Endothelial cell (in vitro differentiated cells): Measurements from ENCODE around the gene VWA2. TPM values are rescaled to one million over a fixed set of nuclear protein-coding genes. Genes with fewer than 3 reads are reported as not detected.

ENCODE experiments used
- DNase-seq: peaks from one replicate; pipeline ENCODE4 v3.0.0; 2021; ENCODE audit warnings: low spot score
- H3K27ac Mint-ChIP-seq: one replicate; pipeline ENCODE4 v1.8.0; 2021; ENCODE audit warnings: mixed read lengths, inconsistent platforms; ENCODE audit not compliant: unreplicated experiment
- H3K27me3 Mint-ChIP-seq: one replicate; pipeline ENCODE4 v1.8.0; 2021; ENCODE audit warnings: mild to moderate bottlenecking, moderate library complexity, mixed read lengths, inconsistent platforms; ENCODE audit not compliant: unreplicated experiment
- H3K36me3 Mint-ChIP-seq: one replicate; pipeline ENCODE4 v1.8.0; 2021; ENCODE audit warnings: mild to moderate bottlenecking, low read depth, mixed read lengths, inconsistent platforms; ENCODE audit not compliant: unreplicated experiment
- H3K4me1 Mint-ChIP-seq: one replicate; pipeline ENCODE4 v1.8.0; 2021; ENCODE audit warnings: mild to moderate bottlenecking, mixed read lengths, inconsistent platforms; ENCODE audit not compliant: unreplicated experiment
- H3K4me3 Mint-ChIP-seq: one replicate; pipeline ENCODE4 v1.8.0; 2021; ENCODE audit warnings: mild to moderate bottlenecking, mixed read lengths, inconsistent platforms; ENCODE audit not compliant: unreplicated experiment
- H3K9me3 Mint-ChIP-seq: one replicate; pipeline ENCODE4 v1.8.0; 2021; ENCODE audit warnings: mixed read lengths, inconsistent platforms; ENCODE audit not compliant: unreplicated experiment
- total RNA-seq: library from RNA; stranded (reverse); fragmentation: NEBNext Ultra II Directional; extraction: Animal tissue kit (Norgen Biotek cat#: 25700); gene quantifications from one replicate; pipeline ENCODE4 v1.2.1, GENCODE V29; 2021; ENCODE audit not compliant: unreplicated experiment
- TF ChIP-seq, protein P1 (sequence below): fragments of 200-600 bp; sonication (generic); IDR thresholded peaks from one replicate; pipeline ENCODE4 v1.5.0; 2021; ENCODE audit warnings: antibody characterized with exemption; ENCODE audit not compliant: unreplicated experiment

VWA2 gene
- total RNA-seq, 1 donor from 2014 or later = 2.4 TPM

DNA sequence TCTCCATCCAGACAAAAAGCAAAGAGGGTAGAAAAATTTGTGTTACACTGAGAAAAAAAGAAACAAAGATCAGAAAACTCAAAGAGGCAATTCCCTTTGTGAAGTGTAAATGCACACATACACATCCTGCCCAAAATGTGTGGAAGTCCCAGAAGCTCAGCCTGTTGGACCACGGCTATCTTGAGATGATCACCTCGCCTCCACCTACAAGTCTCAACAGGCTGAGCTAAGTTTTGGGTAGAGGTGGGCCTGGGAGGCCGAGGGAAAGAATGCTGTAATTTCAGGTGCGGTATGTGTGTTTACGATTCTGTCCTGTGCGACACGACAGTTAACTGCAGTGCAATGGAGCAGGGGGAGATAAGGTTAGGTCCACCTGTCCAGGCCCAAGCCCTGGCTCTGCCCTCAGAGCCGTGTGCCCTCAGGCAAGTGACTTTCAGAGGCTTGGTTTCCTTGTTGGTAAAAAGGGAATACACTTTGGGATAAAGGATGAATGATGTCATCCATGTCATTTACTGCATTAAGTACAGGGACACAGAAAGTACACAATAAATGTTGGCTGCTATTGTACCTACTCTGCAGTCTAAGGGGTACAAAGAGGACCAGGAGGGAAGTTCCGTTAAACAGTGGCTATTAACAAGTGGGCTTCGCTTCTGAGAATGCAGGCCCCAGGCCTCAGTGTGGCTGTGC is 97.9 kb downstream of the VWA2 start:
- Mint-ChIP-seq H3K27ac (no peak overlapping the region), H3K27me3 (peaks cover 1% of the 10 kb centered on the region), H3K9me3 (no peaks in the 10 kb centered on the region), H3K4me1 (peaks cover 7% of the 10 kb centered on the region), H3K36me3 (no peaks in the 10 kb centered on the region), H3K4me3 (no peak overlapping the region)
- no peak for DNase-seq
- TF ChIP-seq, protein P1, sequence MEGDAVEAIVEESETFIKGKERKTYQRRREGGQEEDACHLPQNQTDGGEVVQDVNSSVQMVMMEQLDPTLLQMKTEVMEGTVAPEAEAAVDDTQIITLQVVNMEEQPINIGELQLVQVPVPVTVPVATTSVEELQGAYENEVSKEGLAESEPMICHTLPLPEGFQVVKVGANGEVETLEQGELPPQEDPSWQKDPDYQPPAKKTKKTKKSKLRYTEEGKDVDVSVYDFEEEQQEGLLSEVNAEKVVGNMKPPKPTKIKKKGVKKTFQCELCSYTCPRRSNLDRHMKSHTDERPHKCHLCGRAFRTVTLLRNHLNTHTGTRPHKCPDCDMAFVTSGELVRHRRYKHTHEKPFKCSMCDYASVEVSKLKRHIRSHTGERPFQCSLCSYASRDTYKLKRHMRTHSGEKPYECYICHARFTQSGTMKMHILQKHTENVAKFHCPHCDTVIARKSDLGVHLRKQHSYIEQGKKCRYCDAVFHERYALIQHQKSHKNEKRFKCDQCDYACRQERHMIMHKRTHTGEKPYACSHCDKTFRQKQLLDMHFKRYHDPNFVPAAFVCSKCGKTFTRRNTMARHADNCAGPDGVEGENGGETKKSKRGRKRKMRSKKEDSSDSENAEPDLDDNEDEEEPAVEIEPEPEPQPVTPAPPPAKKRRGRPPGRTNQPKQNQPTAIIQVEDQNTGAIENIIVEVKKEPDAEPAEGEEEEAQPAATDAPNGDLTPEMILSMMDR = no peak

GRCh38 chr10:114337510-114338462 is 98.7 kb downstream of the VWA2 start:
- H3K9me3 Mint-ChIP-seq = no peaks in the 10 kb centered on the region
- TF ChIP-seq, protein P1 = no peak
- no peak overlapping the region for H3K4me3 Mint-ChIP-seq
- no peaks in the 10 kb centered on the region for H3K36me3 Mint-ChIP-seq
- H3K27ac Mint-ChIP-seq = no peak overlapping the region
- no peak for DNase-seq
- H3K4me1 Mint-ChIP-seq = peaks cover 6% of the 10 kb centered on the region
- peaks cover 2% of the 10 kb centered on the region for H3K27me3 Mint-ChIP-seq

GRCh38 chr10:114340816-114341215 is 101.8 kb downstream of the VWA2 start:
- TF ChIP-seq, protein P1 = no peak
- Mint-ChIP-seq H3K4me3 (no peak overlapping the region), H3K27ac (no peak overlapping the region), H3K27me3 (peaks cover 4% of the 10 kb centered on the region), H3K9me3 (no peaks in the 10 kb centered on the region), H3K4me1 (peaks cover 3% of the 10 kb centered on the region), H3K36me3 (no peaks in the 10 kb centered on the region)
- DNase-seq = no peak

Other genes with a start within 250 kb of the VWA2 start
- gene ADRB1, start 195.4 kb upstream of the VWA2 start, total RNA-seq = not detected
- gene CCDC186, start 65.1 kb upstream of the VWA2 start, total RNA-seq = 18.5 TPM
- gene TDRD1, start 59.9 kb upstream of the VWA2 start, total RNA-seq = 0.18 TPM
- gene AFAP1L2, start 165.2 kb downstream of the VWA2 start, total RNA-seq = 0.77 TPM